NCI-H2196 (cell line): ENCODE measurements around the gene MYLK.

Source experiments
- DNase-seq: peaks from one replicate; lab custom pipeline; 2025; ENCODE audit not compliant: unreplicated experiment; lab: John Stamatoyannopoulos, UW

Gene MYLK

GRCh38 chr3:123798550-123798949 lies 85.6 kb downstream of the MYLK start:
- DNase-seq, result no peak

DNA sequence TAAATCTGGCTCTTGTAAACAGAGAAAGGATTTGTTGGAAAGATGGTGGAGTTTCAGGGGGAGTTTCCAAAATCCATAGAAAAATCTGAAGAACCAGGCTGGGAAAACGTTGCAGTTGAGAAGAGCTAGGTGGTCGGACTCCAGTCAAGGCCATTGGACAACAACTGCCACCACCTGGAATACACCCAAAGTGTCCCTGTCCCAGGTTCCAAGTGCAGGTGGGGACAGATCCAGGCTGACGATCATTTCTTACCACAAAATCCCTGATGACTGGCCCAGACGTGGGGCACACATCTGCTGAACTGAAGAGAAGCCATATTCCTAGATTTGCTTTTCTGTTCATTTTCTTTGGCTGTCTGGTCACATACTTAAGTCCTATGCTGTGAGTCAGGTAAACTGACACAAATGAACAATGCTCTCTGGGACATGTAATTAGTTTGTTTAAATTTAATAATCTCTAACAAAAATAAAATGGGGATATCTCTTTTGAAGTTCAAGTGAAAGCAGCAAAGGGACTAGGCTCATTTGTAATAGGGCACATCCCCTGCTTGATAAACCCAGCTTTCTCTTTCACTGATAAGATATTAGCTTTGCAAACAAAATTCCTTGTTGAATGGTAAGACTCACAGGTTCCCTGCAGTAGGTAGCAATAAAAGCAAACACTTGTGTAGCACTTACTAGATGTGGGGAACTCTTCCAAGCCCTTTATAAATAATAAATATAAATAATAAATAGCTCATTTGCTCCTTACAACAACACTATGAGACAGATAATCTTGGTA lies 88.5 kb downstream of the MYLK start:
- DNase-seq, result no peak

DNA sequence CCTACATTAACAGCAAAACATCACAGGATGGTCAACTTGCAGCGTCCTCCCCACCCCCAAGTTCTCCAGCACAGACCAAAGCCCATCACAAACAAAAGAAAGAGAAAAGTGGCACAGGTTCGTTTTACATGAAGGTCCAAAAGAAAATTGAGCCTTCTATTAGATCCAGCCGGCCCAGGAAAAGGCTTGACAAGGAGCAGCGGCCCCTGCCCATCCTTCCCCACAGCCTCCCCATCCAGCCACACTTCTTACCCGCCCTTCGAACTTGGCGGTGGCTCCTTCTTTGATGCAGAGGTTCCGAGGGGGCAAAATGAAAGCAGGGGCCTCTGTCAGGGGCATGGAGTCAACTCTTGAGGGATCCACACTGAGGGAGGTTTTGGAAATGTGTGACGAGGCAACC lies 90.7 kb downstream of the MYLK start:
- DNase-seq, result no peak

- no peak for DNase-seq
These were observed 91.5 kb downstream of the MYLK start for GRCh38 chr3:123792473-123793201.

- no peak for DNase-seq
These were observed 92.2 kb downstream of the MYLK start for GRCh38 chr3:123791898-123792297.

DNA sequence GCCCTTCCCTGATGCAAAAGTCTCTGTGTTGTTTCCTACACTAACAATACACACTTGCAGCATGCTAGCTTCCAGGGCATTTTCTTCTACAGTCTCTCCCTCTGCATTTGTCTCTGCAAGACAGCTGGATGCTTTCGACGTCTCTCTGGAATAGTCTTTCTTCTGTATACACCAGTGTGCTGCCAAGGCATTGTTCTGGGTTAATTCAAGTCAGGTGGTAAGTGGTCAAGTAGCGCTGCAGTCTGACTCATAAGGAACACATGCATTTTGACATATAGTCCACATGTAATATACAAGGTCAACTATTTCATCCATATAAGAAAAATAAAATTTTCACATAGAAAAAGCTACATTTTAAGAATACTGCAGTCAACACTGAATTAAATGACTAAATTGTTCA lies 92.7 kb downstream of the MYLK start:
- DNase-seq, result no peak

DNA sequence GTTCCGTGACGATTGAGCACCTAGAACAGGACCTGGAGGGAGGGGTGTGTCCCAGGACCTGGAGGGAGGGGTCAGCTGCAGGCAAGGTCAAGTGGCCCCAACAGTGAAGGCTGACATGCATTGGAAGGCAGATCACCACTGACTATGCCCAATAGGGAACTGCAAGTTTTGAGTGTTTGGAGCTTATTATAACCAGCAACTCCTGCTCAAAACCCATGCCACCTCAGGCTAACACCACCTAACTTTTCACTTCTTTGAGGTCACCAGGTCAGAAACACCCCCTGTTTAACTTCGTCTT lies 93.1 kb downstream of the MYLK start:
- DNase-seq, result no peak

DNA sequence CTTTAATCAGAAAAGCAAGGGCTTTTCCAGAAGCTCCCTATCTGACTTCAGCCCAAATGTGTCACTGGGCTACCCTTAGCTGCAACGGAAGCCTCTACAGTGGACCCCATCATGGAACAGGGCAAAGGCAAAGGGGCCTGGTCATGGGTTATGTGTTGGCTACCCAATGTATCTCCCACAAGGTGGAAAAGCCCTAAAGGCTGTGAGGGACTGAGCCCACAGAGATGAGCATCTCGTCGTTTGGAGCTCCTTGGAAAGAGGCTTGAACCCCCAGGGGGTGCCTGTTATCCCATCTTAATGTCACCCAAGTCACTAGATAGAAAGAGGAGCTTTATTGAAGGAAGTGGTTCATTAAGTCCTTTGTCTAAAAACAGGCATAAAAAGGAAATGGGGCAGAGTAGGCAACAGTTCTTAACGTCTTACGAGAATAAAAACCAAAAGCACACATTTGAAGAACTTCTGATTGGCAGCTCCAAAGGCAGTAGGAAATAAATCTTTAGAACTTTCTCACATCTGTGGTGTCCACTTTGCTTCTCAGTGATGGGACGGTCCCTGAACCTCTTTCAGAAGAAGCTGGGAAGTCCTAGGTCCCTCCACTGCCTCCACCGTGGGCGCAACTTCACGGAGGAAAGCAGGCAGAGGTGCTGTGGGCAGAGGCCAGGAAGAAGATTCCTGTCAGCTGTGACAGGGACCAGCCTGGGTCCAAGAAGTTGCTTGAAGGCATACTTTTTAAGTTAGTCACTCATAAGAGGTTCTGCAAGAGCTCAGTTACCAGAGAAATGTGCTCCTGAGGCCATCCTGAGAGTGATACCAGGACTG lies 93.7 kb downstream of the MYLK start:
- DNase-seq, result no peak

DNA sequence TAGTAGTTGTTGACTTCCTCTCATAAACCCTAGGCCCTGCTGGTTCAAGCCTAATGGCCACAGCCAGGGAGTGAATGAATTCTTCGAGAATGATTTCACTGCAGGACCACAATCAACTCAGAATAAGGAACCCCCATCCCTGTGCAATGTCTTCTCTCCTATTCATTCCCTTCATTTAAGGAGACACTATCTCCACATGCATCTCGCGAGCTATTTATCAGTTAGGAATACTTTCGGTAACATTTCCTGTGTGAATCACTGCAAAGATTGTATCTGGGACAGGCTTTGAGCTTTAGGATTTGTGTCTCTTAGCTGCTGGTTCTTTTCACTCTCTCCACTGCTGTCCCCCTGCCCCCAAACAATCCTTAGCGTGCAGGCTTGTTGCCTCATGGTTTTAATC lies 94.4 kb downstream of the MYLK start:
- DNase-seq, result no peak

DNA sequence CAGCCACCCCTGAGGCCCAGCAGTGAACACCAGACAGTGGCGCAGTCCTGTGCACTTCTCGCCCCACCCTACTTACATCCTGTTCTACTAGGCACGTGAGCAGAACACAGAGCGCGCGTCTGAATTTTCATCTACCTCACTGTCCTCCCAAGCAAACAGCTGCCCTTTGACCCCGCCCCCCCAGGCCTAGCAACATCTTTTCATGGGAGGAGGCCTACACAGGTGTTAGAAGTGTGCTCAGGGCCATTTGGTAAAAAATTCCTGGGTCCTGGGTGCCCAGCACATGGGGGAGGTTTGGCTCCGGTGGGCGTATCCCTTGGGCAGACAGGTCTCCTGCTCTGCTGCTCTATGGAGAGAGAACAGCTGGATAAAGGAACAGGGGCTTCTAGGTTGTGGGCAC lies 95.0 kb downstream of the MYLK start:
- DNase-seq, result no peak

DNA sequence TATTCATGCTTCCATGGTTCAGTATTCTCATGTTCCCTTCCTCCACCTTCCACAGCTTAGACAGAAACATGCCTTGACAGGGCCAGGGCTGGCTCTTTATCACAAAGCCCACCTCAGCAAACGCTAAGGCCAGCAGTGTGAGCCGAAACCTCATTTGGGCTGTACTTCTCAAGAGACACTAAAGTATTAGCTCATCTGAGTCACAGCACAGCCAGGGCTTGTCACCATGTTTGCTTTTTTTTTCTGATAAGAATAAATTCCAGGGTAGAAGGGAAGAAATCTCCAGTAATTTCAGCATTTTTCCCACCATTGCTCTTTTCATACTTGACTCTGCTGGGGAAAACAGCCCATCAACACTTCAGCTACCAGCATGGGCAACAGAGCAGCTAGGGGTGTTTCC lies 95.4 kb downstream of the MYLK start:
- DNase-seq, result no peak

DNA sequence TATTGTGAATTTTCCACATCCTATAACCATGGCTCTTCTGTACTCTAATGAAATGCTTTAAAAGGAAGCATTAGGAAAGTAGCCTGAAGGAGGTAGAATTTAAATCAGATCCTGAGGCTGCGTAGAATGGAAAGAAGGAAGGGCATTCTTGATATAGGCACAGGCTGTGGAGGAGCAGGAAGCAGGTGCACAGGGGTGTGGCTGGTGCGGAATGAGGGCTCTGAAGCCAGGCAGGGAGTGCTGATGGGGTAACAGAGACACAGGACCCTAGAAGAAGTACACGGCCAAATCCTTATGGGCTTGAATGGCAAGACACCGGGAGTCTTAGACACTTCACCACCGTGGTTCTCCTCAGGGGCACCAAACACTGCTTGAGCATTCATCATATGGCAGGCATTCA lies 97.0 kb downstream of the MYLK start:
- DNase-seq, result no peak

DNA sequence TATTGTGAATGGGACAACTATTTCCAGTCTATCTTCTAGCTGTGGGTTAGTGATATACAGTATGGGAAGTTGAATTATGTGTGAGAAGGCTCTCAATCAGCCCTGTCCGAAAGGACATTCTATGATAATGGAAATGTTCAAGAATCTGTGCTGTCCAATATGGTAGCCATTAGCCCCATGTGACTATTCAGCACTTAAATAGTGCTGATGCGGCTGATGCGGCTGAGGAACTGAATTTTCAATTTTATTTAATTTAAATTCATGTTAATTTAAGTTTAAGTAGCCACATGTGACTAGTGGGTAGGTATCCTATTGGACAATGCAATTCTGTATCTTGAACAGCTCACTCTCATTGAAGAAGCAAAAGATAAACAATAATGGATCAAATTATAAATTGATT lies 98.5 kb downstream of the MYLK start:
- DNase-seq, result no peak

DNA sequence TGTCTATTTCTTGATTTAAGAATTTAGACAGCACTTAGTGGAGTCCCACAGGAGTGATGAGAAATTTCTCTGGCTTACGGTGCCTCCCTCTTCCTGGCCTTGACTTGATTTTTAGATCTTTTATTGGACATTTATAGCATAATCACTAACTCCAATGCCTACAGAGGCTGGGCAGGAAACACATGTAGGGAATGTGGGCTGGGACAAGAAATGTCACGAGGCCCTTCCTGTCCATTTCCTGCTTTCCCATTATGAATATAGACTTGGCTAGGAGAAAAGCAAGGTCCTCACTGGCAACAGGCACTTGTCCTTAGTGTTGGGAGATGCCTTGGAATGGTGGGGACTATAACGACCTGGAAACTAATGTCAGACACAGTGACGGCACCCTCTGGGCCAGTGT lies 100.3 kb downstream of the MYLK start:
- no peak for DNase-seq

DNA sequence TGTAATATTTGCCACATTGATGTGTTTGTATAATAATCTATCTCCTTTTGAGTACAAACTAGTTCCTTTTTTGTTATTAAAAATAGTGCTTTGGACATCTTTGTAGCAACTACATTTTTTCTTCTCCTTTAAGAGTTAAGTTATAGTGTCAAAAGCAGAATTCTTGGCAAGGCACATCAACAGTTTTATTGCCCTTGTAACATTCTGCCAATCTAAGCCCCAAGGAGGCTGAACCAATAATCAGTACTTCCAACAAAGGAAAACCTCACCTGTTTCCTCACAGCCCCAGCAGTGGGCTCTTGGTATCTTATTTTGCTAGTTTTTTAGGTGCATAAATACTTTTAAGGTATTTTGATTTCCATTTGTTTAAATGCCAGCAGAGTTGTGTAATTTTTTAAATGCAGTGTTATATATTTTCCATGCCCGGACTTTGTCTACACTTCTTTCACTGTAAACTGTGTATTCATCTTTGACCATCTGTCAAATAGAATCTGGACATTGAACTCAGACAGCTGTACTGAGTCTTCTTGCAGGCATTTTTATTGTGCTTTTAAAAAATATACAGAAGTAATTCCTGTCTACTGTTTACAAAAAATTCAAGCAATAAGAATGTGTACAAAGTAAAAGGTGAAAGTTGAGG lies 101.0 kb downstream of the MYLK start:
- no peak for DNase-seq

GRCh38 chr3:123782488-123782887 lies 101.6 kb downstream of the MYLK start:
- no peak for DNase-seq

DNA sequence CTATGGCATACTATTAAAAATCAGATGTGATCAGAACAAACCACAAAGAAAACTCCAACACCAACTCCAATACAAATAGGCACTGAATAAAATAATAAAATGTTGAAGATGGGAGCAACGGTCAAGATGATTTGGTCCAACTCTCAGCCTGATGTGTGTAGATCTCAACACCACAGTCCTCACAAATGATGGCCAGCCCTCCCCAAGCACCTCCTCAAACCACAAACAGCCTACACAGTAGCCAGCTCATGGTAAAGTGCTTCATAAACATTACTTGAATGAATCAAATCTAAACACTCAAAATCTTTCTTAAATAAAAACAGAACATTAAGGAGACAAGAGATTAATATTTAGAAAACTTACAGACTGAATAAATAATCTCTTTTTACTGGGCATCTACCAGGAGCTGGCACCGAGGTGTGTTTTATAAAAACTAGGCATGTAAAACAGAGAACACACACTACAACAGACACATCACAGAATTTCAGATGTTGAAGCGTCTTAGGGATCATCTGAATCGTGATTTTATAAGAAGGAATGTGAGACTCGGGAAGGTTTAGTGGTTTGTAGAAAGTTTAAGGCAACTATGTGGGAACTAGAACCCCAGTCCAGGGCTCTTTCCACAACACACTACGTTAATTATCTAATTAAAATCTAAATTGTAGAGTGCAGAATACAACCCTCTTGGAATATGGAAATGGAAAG lies 102.4 kb downstream of the MYLK start:
- DNase-seq, result no peak

DNA sequence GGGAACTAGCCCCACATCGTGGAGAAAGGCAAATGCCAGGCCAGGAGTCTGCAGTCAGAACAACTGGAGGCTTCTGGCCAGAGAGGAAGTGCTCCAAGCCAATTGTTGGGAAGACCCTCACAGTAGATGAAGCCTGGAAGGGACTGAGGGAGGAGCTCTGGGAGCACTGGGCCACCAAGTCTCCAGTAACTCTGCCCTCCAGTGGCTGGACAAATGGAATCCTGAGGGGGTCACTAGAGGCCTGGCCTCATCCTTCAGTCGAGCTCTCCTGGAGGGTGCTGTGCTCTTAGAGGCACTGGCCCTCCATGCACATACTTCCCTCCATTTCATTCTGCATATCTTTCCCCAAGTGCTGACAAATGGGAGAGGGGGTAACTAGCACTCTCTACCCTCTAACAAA lies 103.0 kb downstream of the MYLK start:
- DNase-seq, result no peak

DNA sequence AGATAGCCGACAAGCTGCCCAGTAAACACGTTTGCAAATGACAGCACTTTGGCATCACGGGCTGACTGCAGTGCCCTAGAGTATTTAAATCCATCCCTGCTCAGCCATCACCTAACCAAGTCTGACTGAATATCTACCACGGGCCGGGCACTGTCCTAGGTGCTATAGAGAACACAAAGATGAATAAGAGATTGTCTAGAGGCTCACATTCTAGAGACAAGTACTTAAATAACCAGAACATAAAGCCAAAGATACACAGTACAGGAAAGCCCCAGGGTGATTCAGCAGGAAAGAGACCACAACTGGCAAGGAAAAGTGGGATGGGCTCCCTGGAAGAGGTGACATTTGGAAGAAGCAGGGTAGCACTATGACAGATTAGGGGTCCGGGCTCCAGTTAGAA lies 103.5 kb downstream of the MYLK start:
- no peak for DNase-seq

- no peak for DNase-seq
These were observed 104.4 kb downstream of the MYLK start for GRCh38 chr3:123779655-123780231.
